Liver (tissue), 9 donors: Measurements from ENCODE around the gene CAMSAP2. TPM values are rescaled to one million over a fixed set of nuclear protein-coding genes. Genes with fewer than 3 reads are reported as not detected.

ENCODE experiments used
- DNase-seq: peaks from one replicate; pipeline ENCODE4 v3.0.0-alpha.2; 2017; ENCODE audit warnings: low spot score
- H3K27ac ChIP-seq, 2 donors: one replicate each; pipeline ENCODE4 v1.7.0; 2013; ENCODE audit warnings: inconsistent platforms in 2 of 2, low read length in 2 of 2, control low read depth in 1 of 2, low read depth in 1 of 2, mild to moderate bottlenecking in 1 of 2
- H3K27me3 ChIP-seq, 4 donors: one replicate each; pipeline versions ENCODE4 v1.6.1 to v1.7.0; 2013; ENCODE audit warnings: low read length in 3 of 4, inconsistent platforms in 1 of 4, mild to moderate bottlenecking in 1 of 4, moderate library complexity in 1 of 4; ENCODE audit not compliant: control insufficient read depth in 4 of 4, insufficient read depth in 4 of 4
- H3K36me3 ChIP-seq, 4 donors: one replicate each; pipeline versions ENCODE4 v1.6.1 to v1.7.0; 2013; ENCODE audit warnings: low read length in 3 of 4, mild to moderate bottlenecking in 3 of 4, low read depth in 1 of 4, moderate library complexity in 1 of 4; ENCODE audit not compliant: control insufficient read depth in 4 of 4, insufficient read depth in 3 of 4
- H3K4me1 ChIP-seq, 4 donors: one replicate each; pipeline versions ENCODE4 v1.6.1 to v1.7.0; 2013; ENCODE audit warnings: low read length in 3 of 4, mild to moderate bottlenecking in 3 of 4, moderate library complexity in 1 of 4; ENCODE audit not compliant: control insufficient read depth in 4 of 4, insufficient read depth in 4 of 4
- H3K4me3 ChIP-seq, 3 donors: one replicate each; pipeline versions ENCODE4 v1.6.1 to v1.7.0; 2013; ENCODE audit warnings: low read length in 3 of 3, control low read depth in 1 of 3, low read depth in 1 of 3, mild to moderate bottlenecking in 1 of 3
- H3K9ac ChIP-seq, 2 donors: one replicate each; pipeline ENCODE4 v1.7.0; 2013; ENCODE audit warnings: low read length in 2 of 2, mild to moderate bottlenecking in 2 of 2, moderate library complexity in 2 of 2, control low read depth in 1 of 2, low read depth in 1 of 2
- H3K9me3 ChIP-seq, 4 donors: one replicate each; pipeline versions ENCODE4 v1.6.1 to v1.7.0; 2013; ENCODE audit warnings: low read length in 3 of 4; ENCODE audit not compliant: control insufficient read depth in 4 of 4
- EGR1 ChIP-seq, 2 donors: IDR thresholded peaks; 2 replicates each; pipeline ENCODE4 v1.6.1; 2016 to 2018; ENCODE audit warnings: antibody characterized with exemption in 2 of 2, low read depth in 2 of 2
- FOXA1 ChIP-seq: IDR thresholded peaks from 2 replicates; pipeline ENCODE4 v1.6.1; 2016; ENCODE audit warnings: antibody characterized with exemption
- FOXA2 ChIP-seq: IDR thresholded peaks from 2 replicates; pipeline ENCODE4 v1.6.1; 2016; ENCODE audit warnings: antibody characterized with exemption
- GABPA ChIP-seq, 2 donors: IDR thresholded peaks in 1 of 2; conservative IDR thresholded peaks in 1 of 2; 2 replicates each; pipeline ENCODE4 v1.6.1; 2016; ENCODE audit warnings: antibody characterized with exemption in 2 of 2, mild to moderate bottlenecking in 1 of 2, moderate library complexity in 1 of 2
- HNF4A ChIP-seq, 2 donors: conservative IDR thresholded peaks; 2 replicates each; pipeline ENCODE4 v1.6.1; 2016; ENCODE audit warnings: antibody characterized with exemption in 2 of 2, mild to moderate bottlenecking in 2 of 2
- HNF4G ChIP-seq: IDR thresholded peaks from 2 replicates; pipeline ENCODE4 v1.6.1; 2016; ENCODE audit warnings: antibody characterized with exemption
- JUND ChIP-seq, 2 donors: IDR thresholded peaks; 2 replicates each; pipeline ENCODE4 v1.6.1; 2016; ENCODE audit warnings: antibody characterized with exemption in 2 of 2
- NR2F2 ChIP-seq: IDR thresholded peaks from 2 replicates; pipeline ENCODE4 v1.6.1; 2016; ENCODE audit warnings: antibody characterized with exemption
- RAD21 ChIP-seq, 2 donors: IDR thresholded peaks; 2 replicates each; pipeline ENCODE4 v1.6.1; 2016; ENCODE audit warnings: antibody characterized with exemption in 2 of 2, mild to moderate bottlenecking in 2 of 2
- RXRA ChIP-seq, 2 donors: IDR thresholded peaks; 2 replicates each; pipeline ENCODE4 v1.6.1; 2017 to 2018; ENCODE audit warnings: antibody characterized with exemption in 2 of 2, mild to moderate bottlenecking in 1 of 2
- SP1 ChIP-seq: IDR thresholded peaks from 2 replicates; pipeline ENCODE4 v1.6.1; 2018; ENCODE audit warnings: antibody characterized with exemption, mild to moderate bottlenecking
- TAF1 ChIP-seq: conservative IDR thresholded peaks from 2 replicates; pipeline ENCODE4 v1.6.1; 2016; ENCODE audit warnings: antibody characterized with exemption, mild to moderate bottlenecking
- YY1 ChIP-seq: IDR thresholded peaks from 2 replicates; pipeline ENCODE4 v1.6.1; 2016; ENCODE audit warnings: antibody characterized with exemption, mild to moderate bottlenecking
- WGBS: extraction: QIAGEN DNeasy Blood & Tissue Kit; methylation state at CpG from one replicate; pipeline ENCODE4 v1.1.7; 2013; 5-methylcytosine and 5-hydroxymethylcytosine counted together
- polyA plus RNA-seq, 2 donors: library from polyadenylated mRNA; stranded (reverse) in 1 of 2; unstranded in 1 of 2; fragments of 200-250 nt in 1 of 2; fragments of >200 nt in 1 of 2; fragmentation: Nextera tagmentation in 1 of 2; extraction: Ambion mirVana in 1 of 2; gene quantifications; one replicate each; pipeline versions ENCODE4 v1.2.1 to v1.2.3, GENCODE V29; 2013 to 2015
- total RNA-seq, 2 donors: library from RNA; depleted of rRNA; stranded (reverse); fragments of >200 nt; gene quantifications; one replicate each; pipeline ENCODE4 v1.2.3, GENCODE V29; 2014
- TF ChIP-seq, protein P1 (sequence below): fragments of 150-350 bp; IDR thresholded peaks from 2 replicates; pipeline ENCODE4 v1.5.1; 2017; ENCODE audit warnings: improper control_type of control experiment, low read depth, low read length; ENCODE audit not compliant: missing input control
- TF ChIP-seq, protein P2 (sequence below): IDR thresholded peaks from 2 replicates; pipeline ENCODE4 v1.6.1; 2016; ENCODE audit warnings: antibody characterized with exemption
- TF ChIP-seq, protein P3 (sequence below): IDR thresholded peaks from 2 replicates; pipeline ENCODE4 v1.6.1; 2016; ENCODE audit warnings: antibody characterized with exemption, mild to moderate bottlenecking
- TF ChIP-seq, protein P4 (sequence below): IDR thresholded peaks from 2 replicates; pipeline ENCODE4 v1.6.1; 2016; ENCODE audit warnings: antibody characterized with exemption
- donor health status: healthy.
- donor health status: healthy.
- donor health status: healthy.
- donor health status: healthy.
- donor health status: healthy.

CAMSAP2 gene
- total and polyA plus RNA-seq, 4 donors: 1.9 to 8.6 (median 3.5) TPM

DNA sequence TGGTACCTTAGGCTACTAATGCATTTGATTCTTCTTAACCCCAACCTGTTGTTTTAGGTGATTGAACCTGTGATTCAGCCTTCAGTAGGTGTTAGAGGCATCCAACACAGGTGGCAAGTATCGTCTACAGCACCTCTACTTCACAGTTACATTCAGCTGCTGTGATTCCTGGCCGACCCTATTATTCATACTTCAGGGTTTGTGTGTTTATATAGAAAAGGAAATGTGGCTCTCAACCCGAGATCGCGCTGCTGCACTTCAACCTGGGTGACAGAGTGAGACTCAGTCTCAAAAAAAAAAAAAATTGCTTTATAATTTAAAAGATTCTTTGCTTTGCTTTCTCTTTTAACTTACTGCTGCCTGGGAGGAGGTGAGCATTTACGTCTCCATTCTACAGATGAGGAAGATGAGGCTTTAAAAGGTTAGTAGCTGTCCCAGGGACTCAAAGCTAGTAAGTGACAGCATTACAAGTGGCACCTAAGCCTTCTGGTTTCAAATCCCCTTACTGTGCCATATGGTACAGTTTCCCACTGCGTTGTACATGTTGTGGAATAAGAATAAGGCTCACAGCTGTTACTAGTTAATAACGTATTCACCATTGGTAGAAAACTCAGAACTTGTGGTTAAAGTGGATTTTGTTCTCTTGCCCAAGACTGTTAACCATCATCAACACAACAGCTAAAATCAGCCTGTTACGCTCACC is 124.2 kb downstream of the CAMSAP2 start:
- TF ChIP-seq NR2F2: no peak
- TF ChIP-seq GABPA (IDR thresholded peaks at IDR 0.05 in 1 of 2, conservative IDR thresholded peaks at IDR 0.05 in 1 of 2): no peak
- TF ChIP-seq, protein P1, sequence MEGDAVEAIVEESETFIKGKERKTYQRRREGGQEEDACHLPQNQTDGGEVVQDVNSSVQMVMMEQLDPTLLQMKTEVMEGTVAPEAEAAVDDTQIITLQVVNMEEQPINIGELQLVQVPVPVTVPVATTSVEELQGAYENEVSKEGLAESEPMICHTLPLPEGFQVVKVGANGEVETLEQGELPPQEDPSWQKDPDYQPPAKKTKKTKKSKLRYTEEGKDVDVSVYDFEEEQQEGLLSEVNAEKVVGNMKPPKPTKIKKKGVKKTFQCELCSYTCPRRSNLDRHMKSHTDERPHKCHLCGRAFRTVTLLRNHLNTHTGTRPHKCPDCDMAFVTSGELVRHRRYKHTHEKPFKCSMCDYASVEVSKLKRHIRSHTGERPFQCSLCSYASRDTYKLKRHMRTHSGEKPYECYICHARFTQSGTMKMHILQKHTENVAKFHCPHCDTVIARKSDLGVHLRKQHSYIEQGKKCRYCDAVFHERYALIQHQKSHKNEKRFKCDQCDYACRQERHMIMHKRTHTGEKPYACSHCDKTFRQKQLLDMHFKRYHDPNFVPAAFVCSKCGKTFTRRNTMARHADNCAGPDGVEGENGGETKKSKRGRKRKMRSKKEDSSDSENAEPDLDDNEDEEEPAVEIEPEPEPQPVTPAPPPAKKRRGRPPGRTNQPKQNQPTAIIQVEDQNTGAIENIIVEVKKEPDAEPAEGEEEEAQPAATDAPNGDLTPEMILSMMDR: no peak
- no peak for TF ChIP-seq JUND (IDR thresholded peaks at IDR 0.05)
- TF ChIP-seq SP1: no peak
- no peak for TF ChIP-seq HNF4A (conservative IDR thresholded peaks at IDR 0.05)
- TF ChIP-seq YY1: no peak
- TF ChIP-seq, protein P2, sequence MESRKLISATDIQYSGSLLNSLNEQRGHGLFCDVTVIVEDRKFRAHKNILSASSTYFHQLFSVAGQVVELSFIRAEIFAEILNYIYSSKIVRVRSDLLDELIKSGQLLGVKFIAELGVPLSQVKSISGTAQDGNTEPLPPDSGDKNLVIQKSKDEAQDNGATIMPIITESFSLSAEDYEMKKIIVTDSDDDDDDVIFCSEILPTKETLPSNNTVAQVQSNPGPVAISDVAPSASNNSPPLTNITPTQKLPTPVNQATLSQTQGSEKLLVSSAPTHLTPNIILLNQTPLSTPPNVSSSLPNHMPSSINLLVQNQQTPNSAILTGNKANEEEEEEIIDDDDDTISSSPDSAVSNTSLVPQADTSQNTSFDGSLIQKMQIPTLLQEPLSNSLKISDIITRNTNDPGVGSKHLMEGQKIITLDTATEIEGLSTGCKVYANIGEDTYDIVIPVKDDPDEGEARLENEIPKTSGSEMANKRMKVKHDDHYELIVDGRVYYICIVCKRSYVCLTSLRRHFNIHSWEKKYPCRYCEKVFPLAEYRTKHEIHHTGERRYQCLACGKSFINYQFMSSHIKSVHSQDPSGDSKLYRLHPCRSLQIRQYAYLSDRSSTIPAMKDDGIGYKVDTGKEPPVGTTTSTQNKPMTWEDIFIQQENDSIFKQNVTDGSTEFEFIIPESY: no peak
- no peak for TF ChIP-seq EGR1 (IDR thresholded peaks at IDR 0.05; ENCODE audit: low read depth in 2 of 2)
- TF ChIP-seq FOXA2: no peak
- TF ChIP-seq FOXA1: no peak
- TF ChIP-seq, protein P3, sequence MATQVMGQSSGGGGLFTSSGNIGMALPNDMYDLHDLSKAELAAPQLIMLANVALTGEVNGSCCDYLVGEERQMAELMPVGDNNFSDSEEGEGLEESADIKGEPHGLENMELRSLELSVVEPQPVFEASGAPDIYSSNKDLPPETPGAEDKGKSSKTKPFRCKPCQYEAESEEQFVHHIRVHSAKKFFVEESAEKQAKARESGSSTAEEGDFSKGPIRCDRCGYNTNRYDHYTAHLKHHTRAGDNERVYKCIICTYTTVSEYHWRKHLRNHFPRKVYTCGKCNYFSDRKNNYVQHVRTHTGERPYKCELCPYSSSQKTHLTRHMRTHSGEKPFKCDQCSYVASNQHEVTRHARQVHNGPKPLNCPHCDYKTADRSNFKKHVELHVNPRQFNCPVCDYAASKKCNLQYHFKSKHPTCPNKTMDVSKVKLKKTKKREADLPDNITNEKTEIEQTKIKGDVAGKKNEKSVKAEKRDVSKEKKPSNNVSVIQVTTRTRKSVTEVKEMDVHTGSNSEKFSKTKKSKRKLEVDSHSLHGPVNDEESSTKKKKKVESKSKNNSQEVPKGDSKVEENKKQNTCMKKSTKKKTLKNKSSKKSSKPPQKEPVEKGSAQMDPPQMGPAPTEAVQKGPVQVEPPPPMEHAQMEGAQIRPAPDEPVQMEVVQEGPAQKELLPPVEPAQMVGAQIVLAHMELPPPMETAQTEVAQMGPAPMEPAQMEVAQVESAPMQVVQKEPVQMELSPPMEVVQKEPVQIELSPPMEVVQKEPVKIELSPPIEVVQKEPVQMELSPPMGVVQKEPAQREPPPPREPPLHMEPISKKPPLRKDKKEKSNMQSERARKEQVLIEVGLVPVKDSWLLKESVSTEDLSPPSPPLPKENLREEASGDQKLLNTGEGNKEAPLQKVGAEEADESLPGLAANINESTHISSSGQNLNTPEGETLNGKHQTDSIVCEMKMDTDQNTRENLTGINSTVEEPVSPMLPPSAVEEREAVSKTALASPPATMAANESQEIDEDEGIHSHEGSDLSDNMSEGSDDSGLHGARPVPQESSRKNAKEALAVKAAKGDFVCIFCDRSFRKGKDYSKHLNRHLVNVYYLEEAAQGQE: no peak
- no peaks in the 10 kb centered on the region for H3K4me1 ChIP-seq
- no peak overlapping the region for H3K4me3 ChIP-seq
- no peaks in the 10 kb centered on the region for H3K9me3 ChIP-seq
- 90% methylated on average over 9 of the region's 9 CpGs for WGBS
- no peak overlapping the region for H3K27ac ChIP-seq
- no peak for DNase-seq
- H3K36me3 ChIP-seq: peaks cover under 1 to 6% (median 5%) of the 10 kb centered on the region in 4 donors
- H3K27me3 ChIP-seq: no peaks in the 10 kb centered on the region
- H3K9ac ChIP-seq: no peak overlapping the region

DNA sequence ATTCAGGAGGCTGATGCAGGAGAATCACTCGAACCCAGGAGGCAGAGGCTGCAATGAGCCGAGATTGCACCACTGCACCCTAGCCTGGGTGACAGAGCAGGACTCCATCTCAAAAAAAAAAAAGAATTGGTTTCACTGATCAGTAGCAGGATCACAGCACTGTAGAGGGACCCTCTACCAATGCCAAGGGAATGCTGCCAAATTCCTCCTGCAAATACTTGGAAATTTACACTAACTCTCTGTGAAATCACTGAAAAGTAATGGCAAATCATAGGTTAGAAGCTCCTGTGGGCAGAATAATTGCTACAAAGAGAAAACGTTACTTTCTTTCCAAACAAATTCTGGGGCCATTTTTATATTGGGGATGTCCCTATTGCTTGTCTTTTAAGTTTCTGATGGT is 127.4 kb downstream of the CAMSAP2 start:
- peaks cover 0 to under 1% (median 0%) of the 10 kb centered on the region in 4 donors for H3K27me3 ChIP-seq
- no peaks in the 10 kb centered on the region for H3K9me3 ChIP-seq
- no peak overlapping the region for H3K4me3 ChIP-seq
- H3K4me1 ChIP-seq: no peaks in the 10 kb centered on the region
- no peak overlapping the region for H3K9ac ChIP-seq
- DNase-seq: no peak
- 83% methylated on average over 3 of the region's 3 CpGs for WGBS
- H3K27ac ChIP-seq: no peak overlapping the region
- H3K36me3 ChIP-seq: peaks cover 0 to 6% (median 5%) of the 10 kb centered on the region in 4 donors
- no peak for TF ChIP-seq GABPA (IDR thresholded peaks at IDR 0.05 in 1 of 2, conservative IDR thresholded peaks at IDR 0.05 in 1 of 2)
- TF ChIP-seq FOXA2: no peak
- TF ChIP-seq, protein P1: no peak
- TF ChIP-seq RXRA (IDR thresholded peaks at IDR 0.05): no peak
- TF ChIP-seq HNF4A (conservative IDR thresholded peaks at IDR 0.05): no peak
- no peak for TF ChIP-seq SP1
- TF ChIP-seq TAF1: no peak
- no peak for TF ChIP-seq RAD21 (IDR thresholded peaks at IDR 0.05)
- no peak for TF ChIP-seq JUND (IDR thresholded peaks at IDR 0.05)
- TF ChIP-seq, protein P4, sequence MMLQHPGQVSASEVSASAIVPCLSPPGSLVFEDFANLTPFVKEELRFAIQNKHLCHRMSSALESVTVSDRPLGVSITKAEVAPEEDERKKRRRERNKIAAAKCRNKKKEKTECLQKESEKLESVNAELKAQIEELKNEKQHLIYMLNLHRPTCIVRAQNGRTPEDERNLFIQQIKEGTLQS: no peak
- TF ChIP-seq NR2F2: no peak
- no peak for TF ChIP-seq FOXA1
- TF ChIP-seq, protein P3: no peak
- no peak for TF ChIP-seq HNF4G
- TF ChIP-seq EGR1 (IDR thresholded peaks at IDR 0.05; ENCODE audit: low read depth in 2 of 2): no peak
- TF ChIP-seq YY1: no peak
